ENCODE results near the gene SOCS7. TPM values are rescaled to one million over a fixed set of nuclear protein-coding genes. Genes with fewer than 3 reads are reported as not detected.

SOCS7 gene
- total RNA-seq, 1 donor from 2014 or later, result 14.7 TPM

GRCh38 chr17:38418062-38418692, 66.5 kb downstream of the SOCS7 start:
- Histone ChIP-seq H3K36me3 (no peaks in the 10 kb centered on the region), H3K9me3 (no peaks in the 10 kb centered on the region), H3K27me3 (peaks cover 4% of the 10 kb centered on the region), H3K4me1 (peaks cover 41% of the 10 kb centered on the region), H3K27ac (no peak overlapping the region), H3K4me3 (no peak overlapping the region)
- intact Hi-C loops (cut with DNase I), result no loop called here
- TF ChIP-seq POLR2AphosphoS5 (IDR thresholded peaks at IDR 0.05; ENCODE audit: insufficient read depth in 1 of 2, low read depth in 1 of 2), result no peak
- no peak for TF ChIP-seq POLR2A (IDR thresholded peaks at IDR 0.05)
- TF ChIP-seq, protein P1, sequence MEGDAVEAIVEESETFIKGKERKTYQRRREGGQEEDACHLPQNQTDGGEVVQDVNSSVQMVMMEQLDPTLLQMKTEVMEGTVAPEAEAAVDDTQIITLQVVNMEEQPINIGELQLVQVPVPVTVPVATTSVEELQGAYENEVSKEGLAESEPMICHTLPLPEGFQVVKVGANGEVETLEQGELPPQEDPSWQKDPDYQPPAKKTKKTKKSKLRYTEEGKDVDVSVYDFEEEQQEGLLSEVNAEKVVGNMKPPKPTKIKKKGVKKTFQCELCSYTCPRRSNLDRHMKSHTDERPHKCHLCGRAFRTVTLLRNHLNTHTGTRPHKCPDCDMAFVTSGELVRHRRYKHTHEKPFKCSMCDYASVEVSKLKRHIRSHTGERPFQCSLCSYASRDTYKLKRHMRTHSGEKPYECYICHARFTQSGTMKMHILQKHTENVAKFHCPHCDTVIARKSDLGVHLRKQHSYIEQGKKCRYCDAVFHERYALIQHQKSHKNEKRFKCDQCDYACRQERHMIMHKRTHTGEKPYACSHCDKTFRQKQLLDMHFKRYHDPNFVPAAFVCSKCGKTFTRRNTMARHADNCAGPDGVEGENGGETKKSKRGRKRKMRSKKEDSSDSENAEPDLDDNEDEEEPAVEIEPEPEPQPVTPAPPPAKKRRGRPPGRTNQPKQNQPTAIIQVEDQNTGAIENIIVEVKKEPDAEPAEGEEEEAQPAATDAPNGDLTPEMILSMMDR (IDR thresholded peaks at IDR 0.05), result no peak
- DNase-seq (ENCODE audit: extremely low spot score in 2 of 2), result no peak

GRCh38 chr17:38418693-38419507, 67.3 kb downstream of the SOCS7 start:
- Histone ChIP-seq H3K27me3 (peaks cover 4% of the 10 kb centered on the region), H3K27ac (no peak overlapping the region), H3K9me3 (no peaks in the 10 kb centered on the region), H3K36me3 (no peaks in the 10 kb centered on the region), H3K4me3 (peak overlapping the region; percentile 36 to 63), H3K4me1 (peaks cover 41% of the 10 kb centered on the region)
- no peak for DNase-seq (ENCODE audit: extremely low spot score in 2 of 2)
- TF ChIP-seq, protein P1 (IDR thresholded peaks at IDR 0.05), result no peak
- intact Hi-C loops (cut with DNase I), result no loop called here

GRCh38 chr17:38419508-38419981, 67.9 kb downstream of the SOCS7 start:
- Histone ChIP-seq H3K36me3 (no peaks in the 10 kb centered on the region), H3K9me3 (no peaks in the 10 kb centered on the region), H3K4me3 (peak overlapping the region; percentile 36 to 63), H3K4me1 (peaks cover 41% of the 10 kb centered on the region), H3K27me3 (peaks cover 4% of the 10 kb centered on the region), H3K27ac (no peak overlapping the region)
- no peak for DNase-seq (ENCODE audit: extremely low spot score in 2 of 2)
- TF ChIP-seq, protein P1 (IDR thresholded peaks at IDR 0.05), result no peak
- no peak for TF ChIP-seq POLR2A (IDR thresholded peaks at IDR 0.05)
- no peak for TF ChIP-seq POLR2AphosphoS5 (IDR thresholded peaks at IDR 0.05; ENCODE audit: insufficient read depth in 1 of 2, low read depth in 1 of 2)
- intact Hi-C loops (cut with DNase I), result no loop called here

DNA sequence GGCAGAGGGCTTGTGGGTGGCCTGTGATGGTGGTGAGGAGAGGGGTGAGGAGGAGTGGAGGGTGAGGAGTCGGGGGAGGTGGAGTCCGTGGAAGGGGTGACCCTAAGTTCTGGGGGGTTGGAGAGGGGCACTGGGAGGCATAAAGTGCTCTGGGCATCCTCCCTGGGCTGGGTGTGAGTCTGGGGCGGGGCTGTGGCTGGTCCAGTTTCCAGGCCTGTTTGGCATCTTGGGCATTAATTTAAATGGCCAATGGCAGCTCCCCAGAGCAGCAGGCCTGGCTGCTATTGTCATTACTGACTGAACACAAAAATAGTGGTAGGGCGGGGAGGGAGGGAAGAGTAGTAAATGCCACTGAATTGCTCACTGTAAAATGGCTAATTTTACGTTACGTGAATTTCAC, 68.9 kb downstream of the SOCS7 start:
- TF ChIP-seq POLR2A (IDR thresholded peaks at IDR 0.05) (no peak), POLR2AphosphoS5 (IDR thresholded peaks at IDR 0.05; ENCODE audit: insufficient read depth in 1 of 2, low read depth in 1 of 2) (no peak)
- TF ChIP-seq, protein P1 (IDR thresholded peaks at IDR 0.05), result no peak
- Histone ChIP-seq H3K27ac (peak overlapping the region; percentile 58), H3K4me3 (no peak overlapping the region), H3K4me1 (peaks cover 41% of the 10 kb centered on the region), H3K27me3 (peaks cover 4% of the 10 kb centered on the region), H3K9me3 (no peaks in the 10 kb centered on the region), H3K36me3 (no peaks in the 10 kb centered on the region)
- DNase-seq (ENCODE audit: extremely low spot score in 2 of 2), result no peak
- intact Hi-C loops (cut with DNase I), result loop anchor here (10.0 kb wide), 1 partner anchor 64 kb away; no protein-coding TSS in a partner anchor
